A673 (cell line): ENCODE measurements around the gene FNTB. TPM values are rescaled to one million over a fixed set of nuclear protein-coding genes. Genes with fewer than 3 reads are reported as not detected.

Experiments used
- BruUV-seq: library from RNA; stranded (reverse); fragments of 400-500 nt; replicated peaks from 2 replicates; lab custom pipeline; 2021; lab: Mats Ljungman, UMichigan
- CTCF ChIA-PET: fragments of 300-600 bp; sonication (Branson Sonifier 250); formaldehyde crosslinking; loops from one replicate; lab custom pipeline; 2022; ENCODE audit warnings: antibody characterized with exemption; lab: Charles Lee
- POLR2A ChIA-PET: fragments of 300-600 bp; sonication (Branson Sonifier 250); formaldehyde crosslinking; loops from one replicate; lab custom pipeline; 2022; ENCODE audit warnings: antibody characterized with exemption; ENCODE audit not compliant: low non-redundant PET; lab: Charles Lee
- DNase-seq: peaks from one replicate; pipeline ENCODE4 v3.0.0-alpha.2; 2015; ENCODE audit warnings: low spot score
- H3K27ac ChIP-seq: fragments of 200-600 bp; sonication (generic); 2 replicates; pipeline ENCODE4 v1.5.1; 2016; ENCODE audit warnings: mixed run types, low read depth, mild to moderate bottlenecking, mixed read lengths, antibody characterized with exemption, low read length; ENCODE audit not compliant: poor library complexity, severe bottlenecking
- H3K27me3 ChIP-seq: fragments of 200-600 bp; sonication (generic); replicated peaks from 2 replicates; pipeline ENCODE4 v1.6.1; 2017; ENCODE audit warnings: mixed run types, low read depth, mild to moderate bottlenecking, mixed read lengths, antibody characterized with exemption, low read length; ENCODE audit not compliant: insufficient read depth, poor library complexity
- H3K36me3 ChIP-seq: fragments of 200-600 bp; sonication (generic); 2 replicates; pipeline ENCODE4 v1.6.1; 2016; ENCODE audit warnings: mixed run types, mild to moderate bottlenecking, mixed read lengths, antibody characterized with exemption, low read length; ENCODE audit not compliant: insufficient read depth, poor library complexity, severe bottlenecking
- H3K4me1 ChIP-seq: fragments of 200-600 bp; sonication (generic); 2 replicates; pipeline ENCODE4 v1.6.1; 2017; ENCODE audit warnings: mixed run types, mild to moderate bottlenecking, mixed read lengths, antibody characterized with exemption, low read length; ENCODE audit not compliant: insufficient read depth, poor library complexity, severe bottlenecking
- H3K4me3 ChIP-seq: fragments of 200-600 bp; sonication (generic); 2 replicates; pipeline ENCODE4 v1.5.1; 2016; ENCODE audit warnings: low read depth, mixed run types, mild to moderate bottlenecking, mixed read lengths, low read length; ENCODE audit not compliant: poor library complexity, severe bottlenecking
- H3K9me3 ChIP-seq: fragments of 200-600 bp; sonication (generic); 2 replicates; pipeline ENCODE4 v1.6.1; 2016; ENCODE audit warnings: mixed run types, low read depth, mild to moderate bottlenecking, mixed read lengths, antibody characterized with exemption, low read length; ENCODE audit not compliant: poor library complexity, severe bottlenecking
- CTCF ChIP-seq: fragments of 300-800, 200-600 bp; sonication (generic); conservative IDR thresholded peaks from 2 replicates; pipeline ENCODE4 v1.5.1; 2017; ENCODE audit warnings: low read depth, mild to moderate bottlenecking, antibody characterized with exemption, low read length, moderate library complexity, mixed read lengths
- EZH2 ChIP-seq: fragments of 200-600 bp; sonication (generic); IDR thresholded peaks from 2 replicates; pipeline ENCODE4 v1.6.1; 2017; ENCODE audit warnings: borderline replicate concordance, low read depth, mild to moderate bottlenecking, mixed read lengths, antibody characterized with exemption, low read length; ENCODE audit not compliant: poor library complexity, severe bottlenecking
- intact Hi-C: fragments of 100-400 bp; cut with micrococcal nuclease; formaldehyde crosslinking; loops from one replicate; pipeline ENCODE4 v1.10.0; 2022; ENCODE audit not compliant: unreplicated experiment
- total RNA-seq: library from RNA; stranded (reverse); gene quantifications from 2 replicates; pipeline ENCODE4 v1.2.3, GENCODE V29; 2021

The FNTB gene
- total RNA-seq, 1 experiment from 2014 or later = 24.0 TPM

GRCh38 chr14:64951291-64951690 is 35.4 kb upstream of the FNTB start:
- TF ChIP-seq EZH2 (no peak), CTCF (no peak)
- Histone ChIP-seq H3K27ac (no peak overlapping the region), H3K27me3 (no peaks in the 10 kb centered on the region), H3K36me3 (peaks cover 3% of the 10 kb centered on the region), H3K4me3 (no peak overlapping the region), H3K9me3 (no peaks in the 10 kb centered on the region), H3K4me1 (peaks cover 5% of the 10 kb centered on the region)
- BruUV-seq = no TSS peak
- no peak for DNase-seq
- intact Hi-C loops = no loop called here
- POLR2A ChIA-PET = no interaction called here
- CTCF ChIA-PET = no interaction called here

GRCh38 chr14:64951724-64952123 is 35.0 kb upstream of the FNTB start:
- no peak for DNase-seq
- Histone ChIP-seq H3K4me3 (no peak overlapping the region), H3K36me3 (peaks cover 3% of the 10 kb centered on the region), H3K27me3 (no peaks in the 10 kb centered on the region), H3K27ac (no peak overlapping the region), H3K4me1 (peaks cover under 1% of the 10 kb centered on the region), H3K9me3 (no peaks in the 10 kb centered on the region)
- CTCF ChIA-PET = no interaction called here
- TF ChIP-seq EZH2 (no peak), CTCF (no peak)
- intact Hi-C loops = no loop called here
- POLR2A ChIA-PET = no interaction called here
- BruUV-seq = no TSS peak

GRCh38 chr14:64952598-64953309 is 33.9 kb upstream of the FNTB start:
- Histone ChIP-seq H3K36me3 (no peaks in the 10 kb centered on the region), H3K9me3 (no peaks in the 10 kb centered on the region), H3K4me3 (no peak overlapping the region), H3K27me3 (no peaks in the 10 kb centered on the region), H3K4me1 (no peaks in the 10 kb centered on the region), H3K27ac (no peak overlapping the region)
- intact Hi-C loops = no loop called here
- no peak for TF ChIP-seq EZH2
- no peak; the same call in 1 of the 2 replicates for TF ChIP-seq CTCF
- no TSS peak for BruUV-seq
- ChIA-PET POLR2A (no interaction called here), CTCF (no interaction called here)
- peak; percentile 27 for DNase-seq
